Measurements from ENCODE around the gene TEX2.

TEX2 gene
- total RNA-seq, result 16.2 to 20.1 reads per million in 2 donors

DNA sequence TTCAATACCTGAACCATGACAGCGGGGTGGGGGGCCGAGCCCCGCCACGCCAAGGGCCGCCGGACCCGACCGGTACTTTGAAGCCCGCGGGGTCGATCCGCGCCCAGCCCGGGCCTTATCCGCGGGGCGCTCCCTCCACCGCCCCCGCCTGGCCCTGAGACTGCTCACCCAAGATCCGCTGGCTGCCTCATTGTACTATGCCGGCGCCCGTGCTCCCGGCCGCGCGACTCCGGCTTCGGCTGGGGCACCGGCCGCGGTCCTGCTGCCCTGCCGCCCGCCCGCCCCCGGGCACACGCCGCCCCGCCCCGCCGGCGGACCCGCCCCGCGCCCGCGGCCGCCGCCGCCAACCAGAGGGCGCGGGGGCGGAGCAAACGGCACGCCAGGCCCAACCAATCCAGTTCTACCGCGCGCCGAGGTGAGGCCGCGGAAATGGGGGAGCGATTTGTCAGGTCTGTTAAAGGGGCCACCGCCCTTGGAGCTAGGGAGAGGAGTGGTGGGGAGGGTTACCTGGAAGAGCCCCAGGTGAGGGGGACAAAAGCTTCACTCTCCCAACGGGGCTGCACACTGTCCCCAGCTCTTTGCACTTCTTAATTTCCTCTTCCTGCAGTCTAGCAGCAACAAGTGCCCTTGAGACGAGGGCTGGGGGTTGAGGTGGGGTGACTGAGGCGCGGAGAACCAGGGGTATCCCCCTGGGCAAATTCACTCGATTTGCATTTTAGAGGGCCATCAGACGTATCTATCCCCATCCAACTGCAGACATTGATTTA is at the start of gene TEX2:
TSS of gene TEX2 (minus strand) at position 261 of the 767 bp plus-strand sequence. CDS start 49,043 bp downstream, outside the sequence.
- peak; percentile 75 to 94 (median 82) for DNase-seq

DNA sequence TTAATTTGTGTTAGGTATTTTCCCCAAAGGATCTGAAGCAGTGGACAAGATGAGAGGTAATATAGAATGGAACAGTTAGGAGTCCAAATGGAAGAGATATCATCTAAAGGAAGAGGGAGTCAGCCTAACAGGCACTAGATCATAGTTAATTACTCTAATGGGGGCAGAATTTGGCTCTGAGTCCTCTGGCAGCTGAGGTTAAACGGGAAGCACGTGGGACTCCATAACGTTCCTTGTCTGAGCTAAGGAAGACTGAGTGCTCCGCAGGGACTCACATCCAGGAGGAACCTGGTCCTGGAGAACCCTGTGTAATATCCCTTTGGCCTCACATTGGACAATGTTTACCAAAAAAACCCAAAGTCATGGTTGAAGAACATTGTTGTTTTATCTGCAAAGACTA is 46.6 kb upstream of the TEX2 start:
- DNase-seq, result no peak

- DNase-seq, result no peak
Observed at GRCh38 chr17:64309021-64309420, 46.0 kb upstream of the TEX2 start.

DNA sequence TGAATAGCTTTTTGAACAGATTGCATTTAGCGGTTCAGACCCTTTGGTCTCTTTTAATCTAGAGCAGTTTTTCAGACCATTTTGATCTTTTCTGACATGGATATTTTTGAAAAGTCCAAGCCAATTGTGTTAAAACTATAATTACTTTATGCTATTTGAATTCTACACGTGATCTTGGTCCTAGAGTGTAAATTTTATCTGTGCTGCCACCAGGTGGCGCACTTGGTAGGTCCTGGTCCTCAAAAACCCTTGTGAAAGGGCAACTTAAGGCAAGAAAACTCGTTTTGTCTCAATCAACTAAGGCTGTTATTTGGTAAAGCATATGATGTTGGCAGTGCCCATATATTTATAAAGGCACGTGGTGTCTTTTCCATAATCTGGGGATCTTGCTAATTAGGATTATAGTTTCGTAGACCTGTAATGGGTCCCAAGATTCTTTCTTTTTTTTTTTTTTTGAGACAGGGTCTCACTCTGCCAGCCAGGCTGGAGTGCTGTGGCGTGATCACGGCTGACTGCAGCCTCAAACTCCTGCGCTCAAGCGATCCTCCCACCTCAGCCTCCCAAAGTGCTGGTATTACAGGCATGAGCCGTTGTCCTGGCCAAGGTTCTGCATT is 43.9 kb upstream of the TEX2 start:
- peak; percentile 31 to 71 (median 42) for DNase-seq

DNA sequence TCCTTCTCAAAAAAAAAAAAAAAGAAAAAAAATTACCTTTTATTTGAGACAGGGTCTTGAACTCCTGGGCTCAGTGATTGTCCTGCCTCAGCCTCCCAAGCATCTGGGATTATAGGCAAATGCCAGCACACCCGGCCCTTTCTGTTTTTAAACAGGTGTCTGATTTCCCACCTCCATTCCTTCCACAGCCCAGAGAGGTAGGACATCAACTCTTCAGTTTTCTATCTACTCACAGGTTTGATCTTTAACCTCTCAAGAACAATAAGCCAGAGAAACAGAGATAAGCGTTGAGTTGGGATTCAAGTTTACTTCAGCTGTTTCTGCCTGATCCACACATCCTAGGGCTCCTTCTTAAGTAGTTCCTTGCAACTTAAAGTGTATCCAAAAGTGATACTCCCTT is 41.5 kb upstream of the TEX2 start:
- DNase-seq, result no peak

GRCh38 chr17:64300699-64300965 is 37.6 kb upstream of the TEX2 start:
- DNase-seq, result no peak

DNA sequence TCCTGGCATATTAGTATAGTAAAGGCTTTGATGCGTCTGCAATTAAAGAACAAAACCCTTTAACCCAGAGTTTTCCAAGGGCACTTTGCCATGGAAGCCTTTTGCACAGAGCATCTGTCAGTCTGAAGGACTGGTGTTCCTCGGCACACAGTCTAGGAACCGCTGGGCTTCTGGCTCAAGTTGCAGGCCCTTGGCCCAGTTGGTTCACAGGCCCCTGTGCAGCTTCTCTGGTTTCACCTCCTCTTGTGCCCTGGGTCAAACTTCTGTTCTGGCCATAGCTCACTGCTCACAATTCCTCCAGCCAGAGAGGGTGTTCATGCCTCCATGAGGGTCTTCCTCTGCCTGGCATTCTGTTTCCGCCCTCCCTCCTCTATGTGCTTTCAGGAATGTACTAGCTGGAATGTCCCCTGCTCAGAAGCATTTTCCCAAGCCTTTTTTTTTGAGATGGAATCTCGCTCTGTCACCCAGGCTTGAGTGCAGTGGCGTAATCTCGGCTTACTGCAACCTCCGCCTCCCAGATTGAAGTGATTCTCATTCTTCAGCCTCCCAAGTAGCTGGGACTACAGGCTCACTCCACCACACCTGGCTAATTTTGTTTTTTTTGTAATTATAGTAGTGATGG is 34.5 kb upstream of the TEX2 start:
- no peak for DNase-seq

DNA sequence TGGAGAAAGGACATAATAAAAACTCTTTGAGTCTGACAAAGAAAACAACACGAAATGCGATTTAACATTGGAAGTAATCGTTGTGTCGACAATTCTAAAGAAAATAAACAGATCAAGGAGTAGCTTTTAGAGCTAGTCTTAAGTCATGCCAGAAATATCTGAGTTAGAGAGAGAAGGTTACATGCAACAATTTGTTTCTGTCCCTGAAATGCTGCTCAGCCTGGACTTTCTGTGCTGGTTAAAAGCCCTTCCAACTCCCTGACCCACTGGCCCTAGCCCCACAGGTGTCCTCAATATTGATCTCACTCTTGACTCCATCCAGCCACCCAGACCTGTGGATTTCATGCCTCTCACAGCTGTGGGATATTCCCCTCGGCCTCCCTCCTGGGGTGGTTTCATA is 33.2 kb upstream of the TEX2 start:
- no peak for DNase-seq

GRCh38 chr17:64295146-64295545 is 32.1 kb upstream of the TEX2 start:
- DNase-seq, result no peak

DNA sequence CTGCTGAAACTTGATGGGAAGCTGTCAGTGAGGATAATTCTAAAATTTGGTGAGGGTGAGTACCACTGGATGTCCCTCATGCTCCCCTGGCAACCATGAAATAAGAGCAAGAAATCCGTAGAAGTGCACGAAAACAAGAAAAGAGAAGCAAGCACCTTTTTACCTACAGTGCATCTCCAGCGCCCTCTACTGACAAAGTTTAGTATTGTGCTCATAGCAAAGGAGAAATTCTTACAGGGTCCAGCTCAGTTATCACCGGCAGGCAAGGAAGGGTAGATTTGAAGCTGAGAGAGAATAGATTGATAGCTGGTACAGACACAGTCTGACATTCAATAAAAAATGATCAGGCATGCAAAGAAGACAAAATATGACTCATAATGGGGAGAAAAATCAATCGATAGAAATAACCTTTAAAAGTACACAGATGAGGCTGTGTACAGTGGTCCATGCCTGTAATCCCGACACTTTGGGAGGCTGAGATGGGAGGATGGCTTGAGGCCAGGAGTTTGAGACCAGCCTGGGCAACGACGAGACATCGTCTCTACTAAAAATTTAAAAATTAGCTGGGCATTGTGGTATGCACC is 28.3 kb upstream of the TEX2 start:
- peak in 1 of 5 experiments; percentile 9 for DNase-seq

DNA sequence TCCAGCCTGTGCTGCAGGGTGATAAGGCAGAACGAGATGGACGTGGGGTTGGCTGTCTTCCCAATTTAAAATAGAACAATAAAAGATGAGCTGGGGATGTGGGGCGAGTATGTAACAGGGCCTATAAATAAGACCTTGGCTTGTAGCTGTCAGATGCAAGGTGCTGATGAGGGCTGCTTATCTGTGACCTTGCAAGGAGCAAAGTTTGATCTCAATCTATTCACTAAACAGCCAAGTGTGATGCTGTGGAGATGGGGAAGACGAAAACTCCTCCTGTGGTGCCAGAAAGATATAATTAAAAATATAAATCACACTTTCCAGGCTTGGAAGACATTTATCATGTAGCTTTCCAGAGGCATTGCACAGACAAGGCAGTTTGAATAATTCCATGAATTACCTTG is 26.7 kb upstream of the TEX2 start:
- DNase-seq, result no peak

- DNase-seq, result no peak
Observed at GRCh38 chr17:64282753-64283080, 19.7 kb upstream of the TEX2 start.

GRCh38 chr17:64281962-64282752 is 19.1 kb upstream of the TEX2 start:
- peak in 3 of 5 experiments; percentile 19 to 72 (median 26) for DNase-seq

DNA sequence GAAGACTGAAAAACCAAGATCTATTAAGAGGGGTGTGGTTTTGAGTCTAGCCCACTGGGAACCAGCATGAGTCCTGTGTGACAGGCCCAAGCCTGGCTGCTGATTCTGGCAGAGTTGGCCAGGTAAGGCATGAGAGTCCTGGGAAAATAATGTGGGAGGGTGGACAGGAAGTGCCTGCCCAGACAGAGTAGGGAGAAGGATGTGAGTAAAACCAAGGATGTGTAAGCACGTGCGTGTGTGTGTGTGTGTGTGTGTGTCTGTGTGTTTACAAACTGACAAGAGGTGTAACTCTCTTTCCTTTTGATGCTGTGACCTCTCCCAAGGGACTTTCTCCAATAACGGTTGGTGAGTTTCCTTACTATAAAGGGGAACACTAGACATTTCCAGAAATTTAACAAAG is 15.6 kb upstream of the TEX2 start:
- peak in 1 of 5 experiments; percentile 36 for DNase-seq

DNA sequence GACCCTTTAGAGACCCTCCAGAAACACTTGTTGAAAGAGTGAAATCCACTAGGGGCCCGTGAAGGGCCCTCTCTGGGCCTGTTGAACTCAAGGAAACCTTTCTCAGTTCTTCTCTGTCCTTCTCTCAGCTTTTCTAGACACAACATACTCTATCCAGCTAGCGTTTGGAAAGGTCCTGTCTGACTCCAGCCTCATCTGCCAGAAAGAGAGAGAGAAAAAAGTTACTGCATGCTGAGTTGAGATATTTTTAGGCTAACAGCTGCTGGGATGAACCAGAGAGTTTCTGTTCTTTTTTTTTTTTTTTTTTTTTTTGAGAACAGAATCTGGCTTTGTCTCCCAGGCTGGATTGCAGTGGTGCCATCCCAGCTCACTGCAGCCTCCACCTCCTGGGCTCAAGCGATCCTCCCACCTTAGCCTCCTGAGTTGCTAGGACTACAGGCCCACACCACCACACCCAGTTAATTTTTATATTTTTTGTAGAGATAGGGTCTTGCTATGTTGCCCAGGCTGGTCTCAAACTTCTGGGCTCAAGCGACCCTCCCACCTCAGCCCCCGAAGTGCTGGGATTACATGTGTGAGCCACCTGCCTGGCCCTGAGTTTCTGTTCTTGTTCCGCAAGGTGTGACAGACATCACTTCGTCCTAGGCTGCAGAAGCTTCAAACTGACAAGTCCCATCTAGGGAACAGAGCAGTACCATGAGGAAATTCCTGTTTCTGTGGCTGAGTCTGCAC is 14.9 kb upstream of the TEX2 start:
- no peak for DNase-seq

DNA sequence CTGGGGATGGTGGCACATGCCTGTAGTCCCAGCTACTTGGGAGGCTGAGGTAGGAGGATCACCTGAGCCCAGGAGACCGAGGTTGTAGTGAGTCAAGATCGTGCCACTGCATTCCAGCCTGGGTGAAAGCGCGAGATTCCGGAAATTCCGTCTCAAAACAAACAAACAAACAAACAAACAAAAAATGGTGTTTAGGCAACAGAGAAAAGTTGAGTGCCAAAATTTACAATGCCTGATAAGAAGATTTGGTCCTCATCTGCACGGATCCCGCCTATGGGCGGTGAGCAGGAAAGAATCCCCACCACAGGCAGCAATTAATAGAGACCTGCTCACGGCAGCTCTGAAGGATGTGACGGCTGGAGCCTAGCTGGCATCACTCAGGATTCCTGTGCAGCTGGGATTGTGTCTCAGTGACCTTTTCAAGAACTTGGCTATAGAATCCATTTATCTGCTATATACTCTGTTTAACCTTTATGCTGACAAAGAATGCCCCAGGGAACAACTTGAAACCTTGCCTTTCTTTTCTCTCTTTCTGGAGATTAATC is 14.0 kb upstream of the TEX2 start:
- no peak for DNase-seq

DNA sequence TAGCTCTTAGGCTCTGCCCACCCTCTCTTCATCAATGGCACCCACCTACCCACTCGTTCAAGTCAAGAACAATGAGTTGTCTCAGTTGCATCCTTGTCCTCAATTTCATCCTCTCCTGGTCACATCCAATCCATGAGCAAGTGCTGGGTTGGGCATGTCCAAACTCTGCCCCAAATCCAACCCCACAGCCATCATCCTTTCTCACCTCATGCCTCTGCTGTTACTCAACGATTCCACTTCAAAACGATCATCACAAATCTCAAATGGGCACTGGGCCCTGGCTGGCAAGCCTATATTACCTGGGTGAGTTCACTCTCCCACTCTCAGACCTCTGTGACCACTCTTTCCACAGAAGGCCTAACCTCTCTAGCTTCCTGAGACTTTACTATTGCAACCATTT is 12.0 kb upstream of the TEX2 start:
- DNase-seq, result no peak

DNA sequence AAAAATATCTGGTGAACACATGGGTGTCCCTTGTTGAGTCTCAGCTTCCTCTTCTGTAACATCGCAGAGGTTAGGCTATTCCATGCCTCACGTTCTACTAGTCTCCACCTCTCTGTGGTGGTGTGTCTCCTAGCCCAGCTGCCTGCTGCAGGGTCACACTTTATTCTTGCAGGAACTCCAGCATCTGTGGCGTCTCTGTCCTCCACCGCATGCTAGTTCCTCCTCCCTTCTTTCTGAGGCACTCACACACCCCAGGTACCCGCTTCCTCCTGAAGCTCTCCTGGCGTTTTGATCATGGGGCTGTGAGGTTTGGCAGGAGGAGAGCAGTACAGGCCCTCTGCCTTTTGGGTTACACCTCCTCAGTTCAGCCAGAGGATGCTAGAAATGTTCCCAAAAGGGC is 9.9 kb upstream of the TEX2 start:
- DNase-seq, result no peak

GRCh38 chr17:64270885-64271284 is 7.8 kb upstream of the TEX2 start:
- peak in 1 of 5 experiments; percentile 19 for DNase-seq

DNA sequence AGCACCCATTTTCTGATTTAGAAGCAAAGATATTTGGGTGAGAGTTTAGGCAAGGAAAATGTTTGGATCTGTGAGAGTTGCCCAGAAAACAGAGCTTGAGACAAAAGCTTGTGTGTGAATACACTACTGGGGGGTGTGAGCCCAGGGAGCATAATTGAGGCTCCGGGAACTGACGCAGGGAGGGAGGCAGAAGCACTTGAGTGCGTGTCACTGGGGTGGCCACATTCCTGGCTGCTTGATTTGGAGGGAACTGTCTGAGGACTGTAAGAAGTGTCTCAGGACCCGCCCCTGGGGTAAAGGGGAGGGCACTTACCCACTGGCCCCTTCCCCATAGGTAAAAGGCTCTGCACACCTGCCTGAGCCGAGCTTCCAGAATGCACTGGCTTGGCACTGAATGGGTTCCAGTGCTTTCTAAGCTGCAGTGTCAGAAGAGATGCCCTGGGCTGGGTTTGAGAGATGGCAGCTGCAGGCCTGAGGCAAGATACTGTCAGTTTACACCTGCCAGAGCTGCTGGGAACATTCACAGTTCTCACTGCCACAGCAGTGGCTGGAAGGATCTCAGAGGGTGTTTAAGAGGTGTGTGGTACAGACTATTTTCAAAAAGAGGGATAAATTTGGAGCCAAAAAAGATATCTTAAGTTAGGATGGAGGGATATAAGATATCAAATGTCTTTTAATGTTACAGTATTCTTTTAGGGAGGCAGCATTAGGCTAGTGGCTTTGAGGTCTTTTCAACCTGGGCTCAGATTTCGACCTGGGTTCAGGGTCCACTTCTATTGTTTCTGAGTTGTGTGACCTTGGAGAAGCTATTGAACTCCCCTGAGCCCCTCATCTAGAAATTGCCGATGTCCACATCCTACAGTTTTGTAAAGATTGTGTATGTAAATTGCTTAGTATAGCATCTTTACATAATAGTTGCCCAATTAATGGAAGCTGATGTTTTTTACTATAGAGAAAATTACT is 6.9 kb upstream of the TEX2 start:
- DNase-seq, result no peak

DNA sequence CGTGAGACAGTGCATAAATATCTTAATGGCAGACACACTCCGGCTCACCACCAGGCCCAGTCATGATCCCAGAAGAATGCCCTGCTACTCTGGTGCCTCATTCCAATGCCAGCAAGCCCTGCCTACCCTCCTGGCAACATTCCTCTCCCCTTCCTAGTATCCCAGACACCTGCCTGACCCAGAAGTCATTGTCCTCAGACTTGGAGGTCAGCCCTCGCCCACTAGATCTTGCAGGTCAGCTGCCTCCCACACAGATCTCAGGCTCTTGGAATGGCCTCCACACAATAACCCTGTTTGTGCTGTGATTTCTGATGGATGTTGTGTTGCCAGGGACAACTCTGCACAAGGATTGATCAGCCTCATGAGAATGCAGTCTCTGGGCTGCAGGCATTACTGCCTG is 1.8 kb upstream of the TEX2 start:
- no peak for DNase-seq
